GM21619 (cell line): ENCODE data around the gene NPPB.

Experiments used
- ATAC-seq: cut with Tn5 transposase; IDR thresholded peaks from one replicate; pipeline ENCODE4 v1.9.1; 2021; ENCODE audit not compliant: unreplicated experiment

NPPB gene

DNA sequence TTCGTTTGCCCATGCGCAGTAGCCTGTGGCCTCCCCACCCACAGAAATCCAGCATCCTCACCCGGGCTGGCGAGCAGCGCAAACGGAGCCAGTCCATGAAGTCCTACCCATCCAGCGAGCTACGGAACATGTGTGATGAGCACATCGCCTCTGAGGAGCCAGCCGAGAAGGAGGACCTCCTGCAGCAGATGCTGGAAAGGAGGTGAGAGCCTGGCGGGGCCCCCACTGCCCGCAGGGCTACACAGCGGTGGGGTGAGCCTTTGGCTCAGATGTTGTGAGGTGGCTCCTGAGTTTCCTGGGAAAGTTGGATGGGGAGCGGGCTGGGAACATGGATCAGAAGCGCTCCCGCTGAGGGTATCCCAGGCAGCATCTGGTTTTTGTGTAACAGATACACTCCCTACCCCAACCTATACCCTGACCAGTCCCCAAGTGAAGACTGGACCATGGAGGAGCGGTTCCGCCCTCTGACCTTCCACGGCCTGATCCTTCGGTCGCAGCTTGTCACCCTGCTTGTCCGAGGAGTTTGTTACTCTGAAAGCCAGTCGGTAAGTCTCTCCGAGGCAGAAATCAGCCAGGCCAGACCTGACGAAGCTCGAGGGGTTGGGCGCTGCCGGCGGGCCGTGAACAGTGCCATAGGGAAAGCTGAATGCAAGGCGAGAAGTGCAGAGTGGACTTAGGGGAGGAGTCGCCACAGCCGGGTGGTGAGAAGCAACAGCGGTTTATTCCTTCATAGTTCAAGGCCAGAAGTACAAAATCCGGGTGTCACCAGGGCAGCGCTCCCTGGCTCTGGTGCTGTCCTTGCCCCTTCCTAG is 21.6 kb downstream of the NPPB start:
- ATAC-seq = no peak

GRCh38 chr1:11835441-11836225 is 23.1 kb downstream of the NPPB start:
- ATAC-seq = no peak

- no peak for ATAC-seq
Measured at GRCh38 chr1:11833900-11834299, 24.8 kb downstream of the NPPB start.

DNA sequence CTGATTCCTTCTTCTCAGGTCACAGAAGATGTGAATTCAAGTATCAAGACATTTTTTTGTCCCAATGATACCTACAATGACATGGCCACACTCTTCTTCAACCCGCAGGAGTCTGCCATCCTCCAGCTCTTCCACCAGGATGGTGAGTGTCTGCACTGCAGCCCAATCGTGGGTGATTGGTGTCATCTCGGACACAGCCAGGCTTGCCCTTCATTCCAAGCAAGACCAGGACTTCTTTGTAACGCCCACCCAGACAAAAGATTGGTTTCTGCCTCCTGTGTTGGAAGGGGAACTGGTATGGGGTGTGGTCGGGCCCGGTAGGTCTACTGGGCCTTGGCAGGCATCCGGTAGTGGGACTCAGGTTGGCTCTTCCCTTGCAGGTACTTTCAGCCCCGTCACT is 25.2 kb downstream of the NPPB start:
- no peak for ATAC-seq

GRCh38 chr1:11831945-11832725 is 26.6 kb downstream of the NPPB start:
- ATAC-seq = no peak

- ATAC-seq = no peak
Measured at GRCh38 chr1:11828511-11828910, 30.2 kb downstream of the NPPB start.

GRCh38 chr1:11826946-11827345 is 31.8 kb downstream of the NPPB start:
- no peak for ATAC-seq

- ATAC-seq = no peak
Measured at GRCh38 chr1:11825131-11825530, 33.6 kb downstream of the NPPB start.

- no peak for ATAC-seq
Measured at GRCh38 chr1:11823366-11824137, 35.2 kb downstream of the NPPB start.

DNA sequence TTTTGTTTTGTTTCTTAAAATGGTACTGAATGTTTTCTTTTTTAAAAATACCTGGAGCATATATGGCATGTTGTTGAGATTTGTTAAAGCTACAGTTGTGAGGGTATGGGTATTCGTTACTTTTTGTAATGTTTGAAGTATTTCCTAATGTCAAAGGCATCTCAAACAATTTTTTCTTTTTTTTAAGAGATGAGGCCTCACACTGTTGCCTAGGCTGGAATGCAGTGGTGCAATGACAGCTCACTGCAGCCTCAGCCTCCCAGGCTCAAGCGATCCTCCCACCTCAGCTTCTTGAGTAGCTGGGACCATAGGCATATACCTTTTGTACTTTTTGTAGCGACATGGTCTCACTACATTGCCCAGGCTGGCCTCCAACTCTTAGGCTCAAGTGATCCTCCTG is 36.7 kb downstream of the NPPB start:
- no peak for ATAC-seq

- no peak for ATAC-seq
Measured at GRCh38 chr1:11817192-11817591, 41.6 kb downstream of the NPPB start.

DNA sequence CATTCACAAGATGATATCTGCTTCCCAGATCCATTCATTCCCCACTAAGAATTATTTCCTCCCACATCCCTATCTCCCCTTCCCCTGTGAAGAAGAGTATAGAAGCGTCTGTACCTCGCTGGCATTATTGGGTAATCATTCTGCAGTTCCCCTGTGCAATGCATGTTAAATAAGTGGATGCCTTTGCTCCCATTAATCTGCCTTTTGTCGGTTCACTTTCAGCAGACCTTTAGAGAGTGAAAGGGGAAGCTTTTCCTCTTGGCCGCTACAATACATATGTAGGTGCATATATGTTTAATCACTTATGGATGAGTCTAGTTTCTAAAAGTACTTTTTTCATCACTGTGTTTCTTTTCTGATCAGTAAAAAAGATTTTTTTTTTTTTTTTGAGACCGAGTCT is 45.7 kb downstream of the NPPB start:
- ATAC-seq = no peak
